ENCODE measurements around the gene RNF157.

RNF157 gene

DNA sequence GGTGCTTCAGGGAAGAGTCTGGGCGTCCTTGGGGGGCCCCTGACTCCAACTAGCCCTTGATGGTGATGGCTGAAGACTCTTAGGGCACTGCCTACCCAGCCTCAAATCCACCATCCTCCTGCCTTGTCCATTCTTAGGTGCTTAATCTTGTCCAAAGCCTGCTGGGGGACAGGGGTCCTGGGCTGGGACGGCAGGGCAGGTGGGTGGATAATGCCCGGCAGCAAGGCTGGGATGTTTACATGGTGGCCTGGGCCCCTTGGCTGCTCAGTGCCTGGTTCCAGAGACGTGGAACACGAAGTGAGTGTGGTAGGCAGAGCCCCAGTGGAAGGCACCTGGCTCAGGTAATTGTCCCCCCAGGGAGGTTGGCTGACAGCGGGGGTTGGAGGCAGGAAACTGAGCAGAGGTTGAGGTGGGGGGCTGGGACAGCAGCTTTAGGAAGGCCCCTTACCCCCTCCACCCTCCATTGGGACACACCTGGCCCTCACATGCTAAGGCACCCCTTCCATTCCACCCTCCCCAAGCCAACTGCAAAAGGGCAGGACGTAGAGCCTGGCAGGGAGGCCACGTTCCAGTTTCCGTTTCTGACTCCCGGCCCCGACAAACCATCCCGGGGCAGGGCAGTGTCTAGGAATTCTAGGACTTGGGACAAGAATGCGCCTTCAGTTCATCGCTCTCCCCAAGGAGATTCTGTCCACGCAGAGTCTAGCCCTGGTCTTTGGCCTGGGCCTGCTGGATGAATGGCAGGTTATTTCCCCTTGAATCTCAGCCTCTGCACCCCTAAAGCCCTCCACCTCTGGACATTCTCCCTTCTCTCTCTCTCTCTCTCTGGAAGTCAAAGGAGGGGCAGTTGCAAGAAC, 101.2 kb downstream of the RNF157 start:
- no peak for DNase-seq

DNA sequence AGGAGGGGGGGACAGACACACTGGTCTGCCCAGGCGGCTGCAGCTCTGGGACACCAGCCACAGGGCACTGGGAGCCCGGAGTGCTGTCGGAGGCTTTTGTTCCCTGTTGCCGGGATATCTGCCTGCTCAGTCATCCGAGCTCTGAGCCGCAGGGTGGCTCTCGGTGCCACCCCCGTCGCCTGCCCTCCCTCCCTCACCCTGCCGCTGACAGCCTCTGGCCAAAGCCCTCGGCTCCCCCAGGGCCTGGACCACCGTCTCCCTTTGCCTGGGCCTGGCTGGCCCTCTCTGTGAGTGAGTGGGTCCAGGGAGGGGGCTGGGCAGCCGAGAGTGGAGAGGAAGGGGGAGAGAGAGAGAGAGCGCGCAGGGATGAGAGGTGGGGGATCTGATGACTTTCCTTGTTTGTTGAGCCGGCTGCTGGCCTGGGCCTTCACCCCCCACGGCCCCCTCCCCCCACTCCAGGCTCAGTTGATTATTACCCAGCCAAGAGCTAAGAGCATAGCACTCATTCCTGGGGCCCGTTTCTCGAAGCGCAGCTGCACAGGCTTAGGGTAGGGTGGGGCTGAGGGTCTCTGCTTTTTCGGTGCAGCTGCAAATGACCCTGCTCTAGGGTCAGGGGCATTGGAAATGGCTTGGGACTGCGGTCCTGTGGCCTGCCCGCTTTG, 101.9 kb downstream of the RNF157 start:
- no peak for DNase-seq

DNA sequence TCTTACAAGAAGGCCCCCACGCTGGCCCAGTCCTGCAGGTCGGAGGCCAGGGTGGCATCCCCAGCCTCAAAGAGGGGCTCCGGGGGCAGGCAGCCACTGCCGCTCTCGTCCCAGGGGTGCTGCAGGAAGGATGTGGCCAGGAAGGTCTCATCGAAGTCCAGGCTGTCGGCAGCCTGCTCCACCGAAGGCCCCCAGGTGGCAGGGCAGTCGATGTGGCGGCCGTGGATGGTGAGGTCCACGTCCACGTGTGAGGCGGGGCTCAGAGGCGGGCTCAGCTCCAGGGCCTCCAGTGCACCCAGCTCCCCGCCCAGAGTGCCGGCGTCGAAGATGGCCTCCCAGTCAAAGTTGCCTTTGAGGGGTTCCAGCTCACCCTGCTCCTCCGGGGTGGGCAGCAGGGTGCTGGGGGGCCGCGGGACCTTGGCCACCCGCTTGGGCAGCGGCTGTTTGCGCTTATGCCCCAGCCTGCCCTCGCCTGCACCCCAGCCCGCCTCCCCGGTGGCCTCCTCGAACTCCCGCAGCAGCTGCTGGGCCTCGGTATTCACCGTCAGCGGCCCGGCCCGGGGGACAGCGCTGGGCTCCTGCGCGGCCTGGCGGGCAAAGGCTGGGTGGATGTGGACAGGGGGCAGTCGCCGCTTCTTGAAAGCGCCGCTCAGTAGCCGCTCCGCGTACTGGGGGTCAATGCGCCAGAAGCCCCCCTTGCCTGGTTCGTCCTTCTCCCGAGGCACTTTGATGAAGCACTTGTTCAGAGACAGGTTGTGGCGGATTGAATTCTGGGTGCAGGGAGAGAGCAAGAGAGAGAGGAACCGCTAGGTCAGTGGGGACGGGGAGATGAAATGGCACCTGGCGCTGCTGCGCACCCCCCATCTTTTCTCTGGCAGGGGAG, 102.7 kb downstream of the RNF157 start:
- no peak for DNase-seq

DNA sequence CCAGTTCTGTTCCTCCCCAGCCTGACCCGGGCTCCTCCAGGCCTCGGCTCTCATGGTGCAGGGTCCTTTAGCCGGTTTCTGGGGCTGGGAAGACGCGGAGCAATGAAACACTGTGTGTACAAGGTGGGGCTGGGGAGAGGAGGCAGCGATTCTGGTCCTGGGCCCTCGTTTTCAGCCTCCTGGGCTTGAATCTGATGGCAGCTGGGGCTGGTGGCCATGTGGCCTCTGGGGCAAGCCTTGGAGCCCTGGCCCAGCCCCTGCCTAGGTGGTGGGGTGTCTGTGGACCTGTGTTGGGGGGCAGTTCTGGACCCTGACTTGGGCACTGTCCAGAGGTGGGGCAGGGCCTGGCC, 103.3 kb downstream of the RNF157 start:
- no peak for DNase-seq

DNA sequence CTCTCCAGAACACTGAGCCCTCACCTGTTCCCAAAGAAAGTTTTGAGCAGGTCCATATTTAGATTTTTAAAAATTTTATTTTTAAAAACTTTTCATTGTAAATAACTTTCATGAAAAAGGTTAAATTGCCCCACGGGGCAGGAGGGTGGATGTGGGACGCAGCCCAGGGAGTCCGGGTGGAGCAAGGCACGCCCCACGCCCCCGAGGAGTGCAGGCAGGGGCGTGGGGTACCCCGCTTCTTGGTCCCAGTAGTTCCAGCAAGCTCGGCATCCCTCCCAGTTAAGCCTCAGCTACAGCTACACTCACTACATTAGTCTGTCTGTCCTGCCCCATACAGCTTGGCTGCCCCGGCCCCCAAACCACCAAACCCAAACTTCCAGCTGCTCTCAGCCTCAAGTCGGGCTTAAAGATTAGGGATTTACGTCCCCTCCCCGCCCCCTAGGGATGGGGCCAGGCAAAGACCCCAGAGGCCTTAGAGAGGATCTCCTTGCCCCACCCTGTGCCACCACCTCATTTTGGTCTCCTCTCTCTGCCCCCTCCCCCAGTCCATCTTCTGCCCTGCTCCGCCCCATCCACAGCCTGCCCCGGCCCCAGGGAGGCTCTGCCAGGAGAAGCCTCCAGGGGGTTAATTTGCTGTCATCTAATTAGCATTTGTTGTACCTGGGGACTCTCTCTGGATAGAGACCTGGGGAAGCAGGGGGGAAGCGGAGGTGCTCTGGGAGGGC, 103.9 kb downstream of the RNF157 start:
- DNase-seq: no peak

DNA sequence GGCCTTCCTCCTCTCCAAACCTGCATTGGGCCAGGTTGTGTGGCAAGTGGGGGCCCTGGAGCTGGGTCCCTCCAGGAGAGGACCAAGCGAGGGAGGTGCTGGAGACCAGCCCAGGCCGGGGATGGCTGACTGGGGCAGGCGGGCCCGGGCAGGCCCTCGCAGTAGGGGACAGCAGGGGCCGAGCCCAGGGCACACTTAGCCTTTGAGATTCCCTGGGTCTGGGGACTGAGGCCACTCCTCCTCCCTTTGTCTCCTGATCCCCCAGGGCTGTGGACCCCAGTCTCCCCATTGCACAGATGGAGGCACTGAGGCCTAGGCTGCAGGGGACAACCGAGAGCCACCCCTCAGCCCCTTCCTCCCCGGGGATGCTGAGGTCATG, 104.5 kb downstream of the RNF157 start:
- no peak for DNase-seq

DNA sequence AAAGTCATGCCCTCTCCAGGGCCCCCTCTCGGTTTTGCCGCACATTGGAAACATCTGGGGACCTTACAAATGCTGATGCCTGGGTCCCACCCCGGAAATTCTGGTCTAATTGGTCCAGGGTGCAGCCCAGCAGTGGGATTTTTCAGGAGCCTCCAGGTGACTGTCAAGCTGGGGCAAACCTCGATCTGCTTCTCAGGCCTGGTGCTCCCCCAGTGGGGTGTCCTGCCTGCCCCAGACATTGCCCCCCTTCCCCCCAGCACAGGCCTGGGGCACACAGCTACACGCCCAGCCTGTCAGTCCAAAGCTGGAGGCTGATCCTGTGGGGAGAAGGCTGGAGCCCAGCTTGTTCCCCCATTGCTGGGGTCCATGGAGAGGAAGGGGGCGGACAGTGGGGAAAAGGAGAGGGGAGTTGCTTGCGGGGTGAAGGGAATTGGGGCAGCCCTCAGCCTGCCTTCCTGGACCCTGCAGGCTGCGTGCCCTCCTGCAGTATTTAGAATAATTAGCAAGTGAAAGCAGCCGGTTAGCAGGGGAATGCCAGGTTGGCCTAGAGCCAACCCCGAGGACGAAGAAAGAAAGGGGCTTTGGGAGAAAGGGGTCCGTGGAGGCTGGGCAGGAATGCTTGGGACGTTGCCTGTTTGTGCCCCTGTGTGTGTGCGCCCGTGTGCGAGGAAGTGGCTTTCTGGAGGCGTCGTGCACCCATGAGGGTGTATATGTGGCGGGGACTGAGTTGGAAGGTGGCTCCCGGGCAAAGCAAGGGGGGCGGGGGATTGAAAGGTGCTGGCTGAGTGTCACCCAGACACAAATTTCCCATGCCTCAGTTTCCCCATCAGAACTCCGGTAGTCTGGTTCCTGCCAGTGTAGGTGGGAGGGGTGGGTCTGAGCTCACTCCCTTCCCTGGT, 105.1 kb downstream of the RNF157 start:
- DNase-seq: no peak

DNA sequence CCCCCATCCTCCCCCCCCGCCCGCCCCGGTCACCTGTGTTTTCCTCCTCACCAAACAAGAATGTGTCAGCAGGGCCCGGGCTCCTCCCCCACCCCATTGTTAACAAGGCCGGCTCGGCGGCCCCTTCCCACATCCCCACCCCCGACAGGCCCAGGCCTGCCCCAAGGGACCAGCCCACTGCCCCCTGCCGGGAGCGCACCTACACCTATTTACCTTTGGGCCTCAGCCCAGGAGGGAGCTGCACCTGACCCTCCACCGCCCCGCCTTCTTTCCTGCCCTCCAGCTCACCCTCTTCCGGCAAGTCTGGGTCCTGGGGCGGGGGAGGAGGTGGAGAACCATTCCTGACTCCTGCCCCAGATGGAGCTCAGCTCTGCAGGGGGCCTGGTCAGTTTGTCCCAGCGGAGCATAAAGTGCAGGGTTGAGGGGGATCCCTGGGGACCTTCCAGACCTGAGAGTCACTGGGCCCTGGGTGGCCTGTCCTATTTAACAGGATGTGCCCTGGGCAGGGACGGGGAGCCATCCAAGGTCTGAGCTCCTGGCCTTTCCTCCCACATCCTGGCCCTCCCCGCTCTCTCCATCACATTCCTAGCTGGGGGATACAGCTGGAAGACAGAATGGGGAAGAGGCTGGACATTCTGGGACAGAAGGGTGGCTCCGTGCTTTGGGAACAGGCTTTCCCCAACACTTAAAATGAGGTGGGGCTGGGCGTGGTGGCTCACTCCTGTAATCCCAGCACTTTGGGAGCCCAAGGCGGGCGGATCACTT, 107.5 kb downstream of the RNF157 start:
- DNase-seq: no peak

DNA sequence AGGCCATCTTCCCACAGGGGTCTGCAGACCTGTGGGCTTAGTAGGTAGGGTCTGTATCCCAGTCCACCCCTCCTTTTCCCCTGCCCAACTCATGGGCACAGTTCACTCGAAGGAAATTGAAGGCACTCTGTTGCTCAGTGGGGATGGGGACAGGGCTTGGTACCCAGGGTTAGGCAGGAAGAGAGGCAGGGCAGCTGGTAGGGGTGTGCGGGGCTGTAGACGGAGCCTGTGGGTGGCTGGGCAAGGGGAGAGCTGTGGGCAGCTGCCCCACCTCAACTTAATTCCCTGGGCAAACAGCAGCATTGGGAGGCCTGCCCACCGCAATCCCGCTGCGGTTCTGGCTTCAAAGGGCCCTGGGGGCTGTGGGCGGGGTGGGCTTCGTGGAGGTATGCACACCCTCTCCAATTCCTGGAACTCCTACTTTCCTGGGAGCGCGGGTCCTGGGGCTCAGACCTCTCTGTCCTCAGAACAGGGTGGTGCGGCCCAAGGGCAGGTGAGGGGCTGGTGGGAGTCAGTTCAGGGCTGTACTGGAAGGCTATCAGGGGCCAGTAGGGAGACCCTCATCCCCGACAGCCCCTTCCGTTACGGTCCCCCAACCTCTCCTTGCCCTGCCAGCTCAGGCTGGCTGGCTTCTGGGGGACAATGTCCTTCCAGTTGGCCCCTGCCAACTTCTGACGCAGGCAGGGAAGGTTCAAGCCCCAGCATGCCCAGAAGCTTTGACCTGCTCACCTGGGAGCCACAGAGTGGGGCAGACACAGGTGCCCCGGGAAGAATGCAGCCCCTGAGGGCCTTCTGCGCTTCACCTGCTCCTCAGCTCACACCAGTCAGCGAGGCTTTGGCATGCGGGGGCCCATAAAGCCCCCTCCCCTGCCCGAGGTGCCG, 108.4 kb downstream of the RNF157 start:
- no peak for DNase-seq

DNA sequence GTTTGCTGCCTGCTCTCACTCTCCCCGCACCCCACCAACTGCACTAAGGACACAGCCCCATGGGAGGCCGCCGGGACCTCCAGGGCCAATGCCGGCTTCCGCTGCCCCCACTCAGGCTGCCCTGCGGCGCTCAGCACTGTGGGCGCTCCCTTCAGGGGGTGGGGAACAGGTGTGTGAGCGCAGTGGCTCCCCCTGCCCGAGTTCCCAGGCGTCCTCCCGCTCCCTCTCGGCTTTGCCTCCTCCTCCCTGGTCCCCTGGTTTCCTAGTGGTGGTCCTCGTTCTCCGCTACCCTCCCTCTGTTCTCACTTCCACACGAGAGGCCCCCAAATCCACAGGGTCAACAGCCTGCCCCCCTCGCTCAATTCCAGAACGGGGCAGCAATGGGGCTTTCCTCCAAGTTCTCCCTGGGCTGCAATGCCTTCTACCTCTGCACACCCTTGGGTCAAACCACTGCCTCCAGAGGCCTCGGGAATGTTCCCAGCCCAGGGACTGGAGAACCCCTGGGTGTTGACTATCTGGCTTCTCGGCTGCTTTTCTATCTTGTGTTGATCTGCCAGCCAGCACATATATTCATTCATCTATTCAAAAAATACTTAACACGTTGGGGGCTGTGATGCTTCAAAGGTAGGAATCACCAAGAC, 109.1 kb downstream of the RNF157 start:
- no peak for DNase-seq

DNA sequence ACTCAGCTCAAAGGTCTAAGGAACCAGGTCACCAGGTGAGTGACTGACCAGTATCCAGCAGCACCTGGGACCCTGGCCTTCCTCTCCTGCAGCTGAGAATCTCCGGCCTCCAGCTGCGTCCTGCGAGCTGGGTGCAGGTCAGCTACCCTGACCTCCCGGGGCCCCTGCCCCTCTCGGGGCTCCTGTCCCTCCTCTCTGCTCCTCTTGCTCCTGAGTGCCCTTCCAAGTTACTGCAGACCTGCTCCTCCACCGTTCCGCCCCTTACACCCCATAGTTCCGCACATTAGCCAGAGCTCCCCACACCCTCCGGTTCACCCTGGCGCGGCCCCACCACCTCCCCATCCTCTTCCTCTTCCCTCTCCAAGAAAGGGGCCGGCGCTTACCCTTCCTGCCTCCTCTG, 109.8 kb downstream of the RNF157 start:
- no peak for DNase-seq

DNA sequence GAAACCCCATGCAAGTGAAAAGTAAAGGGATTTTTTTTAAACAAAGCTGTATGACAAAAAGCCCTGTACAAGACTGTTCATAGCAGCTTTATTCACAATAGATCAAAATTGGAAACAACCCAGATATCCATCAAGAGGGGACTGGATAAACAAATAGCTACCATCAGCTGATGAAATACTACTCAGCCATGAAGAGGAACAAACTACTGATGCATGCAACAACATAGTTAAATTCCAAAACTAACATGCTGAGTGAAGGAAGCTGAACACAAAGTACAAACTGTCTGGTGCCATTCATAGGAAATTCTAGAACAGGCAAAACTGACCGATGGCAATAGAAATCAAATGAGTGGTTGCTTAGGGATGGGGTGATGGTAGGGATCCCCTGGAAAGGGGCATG, 114.4 kb downstream of the RNF157 start:
- no peak for DNase-seq

DNA sequence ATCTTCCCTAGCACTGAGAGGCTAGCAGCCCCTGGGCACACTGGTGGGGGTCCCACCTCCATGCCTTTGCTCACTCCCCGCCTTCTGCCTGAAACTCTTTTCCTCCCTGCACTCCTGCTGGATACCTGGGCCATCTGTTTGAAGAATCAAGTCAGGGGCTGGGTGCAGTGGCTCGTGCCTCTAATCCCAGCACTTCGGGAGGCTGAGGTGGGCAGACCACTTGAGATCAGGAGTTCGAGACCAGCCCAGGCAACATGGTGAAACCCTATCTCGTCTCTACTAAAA, 115.0 kb downstream of the RNF157 start:
- no peak for DNase-seq

DNA sequence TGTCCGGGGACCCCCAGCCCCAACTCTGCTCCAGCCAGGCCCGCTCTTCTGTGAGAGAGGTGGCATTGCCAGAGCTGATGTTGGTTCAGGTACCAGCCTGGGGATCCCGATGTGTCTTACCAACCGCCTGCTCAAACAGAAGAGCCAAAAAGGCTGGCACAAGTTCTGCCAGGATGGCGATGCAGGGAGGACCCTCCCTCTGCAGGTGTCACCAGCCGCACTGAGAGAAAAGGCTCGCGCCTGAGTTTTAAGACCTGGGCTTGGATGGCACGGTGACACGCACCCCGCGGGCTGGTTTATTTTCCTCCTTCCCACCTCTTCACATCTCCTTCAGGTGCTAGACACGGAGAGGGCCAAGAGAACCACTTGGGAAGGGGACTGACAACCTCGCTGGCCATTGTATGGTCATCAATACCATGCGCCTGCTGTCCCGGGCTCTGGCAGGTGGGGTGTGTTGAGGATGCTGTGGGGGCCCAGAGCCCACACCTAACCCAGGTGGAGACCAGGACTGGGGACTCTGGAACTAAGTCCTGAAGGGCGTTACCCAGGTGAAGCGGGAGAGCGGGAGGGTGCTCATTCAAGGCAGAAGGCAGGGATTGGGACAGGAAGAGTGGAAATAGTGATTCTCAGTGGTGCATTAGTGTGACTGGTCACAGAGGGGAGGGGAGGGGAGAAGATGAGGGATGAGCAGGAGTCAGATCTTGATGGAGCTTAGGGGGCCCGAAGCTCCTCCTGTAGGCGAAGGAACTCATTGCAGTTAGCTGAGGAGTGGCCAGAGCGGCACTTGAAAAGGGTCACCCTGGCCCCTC, 115.5 kb downstream of the RNF157 start:
- DNase-seq: no peak

DNA sequence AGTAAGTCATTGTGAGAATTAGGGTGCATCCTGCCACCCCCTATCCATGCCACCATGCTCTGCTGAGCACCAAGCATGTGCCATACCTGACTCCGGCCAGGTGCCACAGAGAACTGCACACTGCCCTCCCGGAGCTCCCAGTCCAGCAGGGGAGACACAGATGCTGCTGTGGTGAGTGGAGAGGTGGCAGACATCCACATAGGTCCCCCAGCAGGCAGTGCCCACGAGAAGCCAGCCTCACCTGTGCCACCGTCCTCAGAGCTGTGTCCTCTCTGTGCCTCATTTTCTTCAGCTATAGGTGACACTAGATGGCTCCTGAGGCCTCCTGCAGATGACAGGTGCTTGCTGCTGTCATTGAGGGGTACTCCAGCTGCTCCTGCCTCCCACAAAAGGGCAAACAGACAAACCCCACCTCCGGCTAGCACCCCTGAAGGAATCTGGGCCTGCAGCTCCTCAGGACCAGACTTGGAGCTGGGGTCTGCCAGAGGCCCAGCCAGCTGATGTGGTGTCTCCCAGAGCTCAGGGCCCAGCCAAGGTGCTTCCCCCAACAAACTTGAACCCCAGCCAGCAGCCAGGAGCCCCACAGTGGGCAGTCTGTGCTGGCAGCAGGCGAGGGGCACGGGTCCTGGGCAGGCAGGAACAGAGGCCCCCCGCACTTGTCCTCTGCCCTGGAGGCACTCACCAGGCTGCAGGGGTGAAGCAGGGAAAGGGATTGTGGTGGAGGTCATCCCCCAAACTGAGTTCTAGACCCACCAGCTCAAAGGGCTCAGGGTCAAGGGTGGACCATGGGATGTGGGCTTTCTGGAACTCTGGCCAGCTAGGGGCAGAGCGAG, 116.3 kb downstream of the RNF157 start:
- peak in 1 of 5 donors; percentile 25 for DNase-seq

DNA sequence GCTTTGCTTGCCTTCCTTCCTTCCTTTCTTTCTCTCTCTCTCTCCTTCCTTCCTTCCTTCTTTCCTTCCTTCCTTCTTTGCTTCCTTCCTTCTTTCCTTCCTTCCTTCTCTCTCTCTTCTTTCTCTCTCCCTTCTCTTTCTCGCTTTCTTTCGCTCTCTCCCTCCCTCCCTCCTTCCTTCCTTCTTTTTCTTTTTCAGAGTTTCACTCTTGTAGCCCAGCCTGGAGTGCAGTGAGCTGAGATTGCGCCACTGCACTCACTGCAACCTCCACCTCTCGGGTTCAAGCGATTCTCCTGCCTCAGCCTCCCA, 117.1 kb downstream of the RNF157 start:
- DNase-seq: no peak

DNA sequence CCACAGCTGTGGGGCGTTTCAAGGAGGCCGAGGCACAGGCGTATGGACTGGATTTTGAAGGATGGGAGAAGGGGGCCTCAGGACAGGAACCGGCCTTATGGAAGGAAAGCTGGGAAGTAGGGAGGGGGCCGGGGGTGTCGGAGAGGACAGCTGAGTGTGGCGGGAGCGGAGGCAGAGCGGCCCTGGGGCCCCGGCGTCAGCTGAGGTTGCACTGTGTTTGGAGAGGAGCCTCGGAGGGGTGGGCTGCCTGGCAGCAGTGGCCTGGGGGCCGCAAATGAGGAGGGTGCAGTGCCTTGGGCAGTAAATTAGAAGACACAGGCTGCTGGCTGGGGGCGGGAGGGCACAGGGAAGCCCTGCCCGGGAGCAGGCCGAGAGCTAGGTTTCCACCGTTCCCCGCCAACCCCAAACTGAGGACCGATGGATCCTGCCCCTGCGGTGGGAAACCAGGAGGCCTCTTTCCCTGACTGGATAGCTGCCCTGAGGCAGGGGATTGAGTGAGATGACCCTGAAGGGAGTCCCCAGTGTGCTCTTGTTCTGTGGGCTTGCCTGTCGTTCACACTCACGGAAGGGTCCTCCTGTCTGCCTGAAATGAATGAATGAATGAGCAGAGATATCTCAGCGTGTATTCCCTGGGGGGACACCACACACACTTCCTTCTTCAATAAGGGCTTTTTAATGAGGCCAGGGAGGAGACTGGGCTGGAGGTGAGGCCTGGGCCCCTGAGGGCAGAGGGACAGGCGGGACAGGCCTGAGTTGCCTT, 117.7 kb downstream of the RNF157 start:
- no peak for DNase-seq
